GM18526 (cell line): ENCODE results near the gene AFAP1L1.

Source experiments
- POLR2A ChIP-seq: IDR thresholded peaks from 3 replicates; pipeline ENCODE4 v1.6.1; 2011; ENCODE audit not compliant: insufficient read length; ENCODE audit errors: extremely low read depth

AFAP1L1 gene

DNA sequence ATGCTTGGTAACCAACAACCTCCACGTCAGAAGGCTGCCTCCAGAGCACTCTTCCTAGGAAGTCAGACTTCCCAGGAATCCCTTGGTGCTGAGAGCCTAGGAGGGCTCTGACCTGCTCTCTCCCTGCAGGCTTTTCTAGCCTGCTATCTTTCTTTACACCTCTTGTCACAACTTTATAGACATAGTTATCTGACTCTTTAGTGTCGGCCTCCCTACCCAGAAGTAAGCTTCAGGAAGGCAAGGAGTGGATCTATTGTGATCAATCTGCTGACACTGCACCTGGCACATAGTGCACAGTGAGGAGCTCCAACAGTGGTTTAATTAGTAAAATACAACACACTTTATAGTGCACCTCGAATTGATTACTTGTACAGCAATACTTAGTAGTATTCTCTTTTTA is 2.3 kb downstream of the AFAP1L1 start:
- TF ChIP-seq POLR2A = no peak

DNA sequence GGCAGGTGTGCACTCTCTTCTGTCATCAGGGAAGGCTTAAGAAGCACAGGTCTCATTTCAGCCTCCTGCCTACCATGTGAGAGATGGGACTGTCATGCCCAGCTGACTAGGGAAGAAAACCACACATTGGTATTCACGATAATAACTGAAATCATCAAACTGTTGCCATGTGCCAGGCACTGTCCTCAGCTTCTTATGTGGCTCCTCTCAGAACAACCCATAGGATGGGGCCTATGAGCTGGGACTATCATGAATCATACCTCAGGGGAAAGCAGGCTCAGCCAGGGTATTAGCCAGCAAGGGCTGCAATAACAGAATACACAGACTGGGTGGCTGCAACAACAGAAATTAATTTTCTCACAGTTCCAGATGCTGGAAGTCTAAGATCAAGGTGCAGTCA is 3.3 kb downstream of the AFAP1L1 start:
- TF ChIP-seq POLR2A = no peak

DNA sequence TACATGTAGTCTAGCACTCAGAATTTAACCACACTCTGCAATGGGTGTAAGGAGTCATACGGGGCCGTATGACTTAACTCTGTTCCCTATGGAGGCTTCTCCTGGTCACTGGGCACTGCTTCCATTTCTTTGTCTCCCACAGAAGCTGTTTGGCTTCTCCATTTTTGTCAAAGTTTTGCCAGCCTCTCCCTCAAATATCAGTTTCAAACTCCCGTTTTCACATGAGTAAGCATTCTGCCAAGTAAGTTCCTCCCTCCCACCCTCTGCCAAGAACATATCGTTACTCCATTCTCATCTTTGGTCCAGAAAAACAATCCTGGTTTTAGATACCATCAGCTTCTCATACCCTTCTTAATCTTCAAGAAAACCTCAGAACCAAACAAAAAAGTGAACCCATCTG is 6.1 kb downstream of the AFAP1L1 start:
- no peak for TF ChIP-seq POLR2A

DNA sequence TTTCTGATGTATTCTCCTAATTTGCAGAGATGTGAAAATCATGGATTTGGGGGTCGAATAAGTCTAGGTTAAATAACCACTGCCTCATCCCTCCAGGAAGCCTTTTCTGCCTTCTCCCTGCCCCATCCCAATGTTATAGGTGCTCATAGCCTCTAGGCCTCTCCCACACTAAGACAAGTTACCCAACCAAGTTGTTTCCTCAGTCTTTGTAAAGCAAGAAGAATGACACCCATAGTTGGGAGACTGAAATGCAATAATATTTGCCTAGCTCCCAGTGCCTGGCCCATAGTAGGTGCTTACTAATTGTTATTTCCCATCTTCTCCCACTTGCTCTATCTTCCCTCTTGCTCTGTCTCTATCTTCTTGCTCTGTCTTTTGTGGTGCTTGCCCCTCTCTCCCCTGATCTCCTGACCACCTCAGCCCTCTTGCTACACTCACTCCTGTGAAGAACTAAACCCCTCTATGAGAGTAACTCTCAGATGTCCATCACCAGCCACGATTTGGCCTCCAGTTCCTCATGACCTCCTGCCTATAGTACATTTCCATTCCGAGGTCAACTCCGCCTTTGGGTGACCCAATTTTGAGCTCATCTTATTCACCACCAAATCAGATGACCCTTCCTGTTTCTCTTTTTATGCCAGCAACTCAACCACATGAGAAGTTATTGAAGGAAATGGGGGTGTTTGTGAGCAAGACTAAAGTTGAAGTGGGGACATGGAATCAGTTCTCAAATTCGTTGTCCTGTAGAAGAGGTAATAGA is 7.0 kb downstream of the AFAP1L1 start:
- no peak for TF ChIP-seq POLR2A

DNA sequence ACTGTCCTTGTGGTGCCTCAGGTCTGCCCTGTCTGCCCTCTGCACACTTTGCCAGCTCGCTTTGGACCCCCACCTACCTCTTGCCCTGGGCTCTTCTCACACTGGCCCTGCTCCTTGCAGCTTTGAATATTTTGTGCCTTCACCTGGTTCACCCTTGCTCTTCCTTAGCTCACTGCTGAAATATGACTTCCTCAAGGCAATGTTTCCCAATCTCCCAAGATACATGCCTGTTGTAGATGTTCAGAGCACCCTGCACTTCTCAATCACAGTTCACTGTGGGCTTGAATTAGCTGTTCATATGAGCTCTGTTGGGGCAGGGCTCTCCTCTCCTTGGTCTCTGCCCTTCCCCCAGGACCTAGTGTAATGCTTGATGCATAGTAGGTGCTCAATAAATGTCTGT is 8.0 kb downstream of the AFAP1L1 start:
- TF ChIP-seq POLR2A = no peak

DNA sequence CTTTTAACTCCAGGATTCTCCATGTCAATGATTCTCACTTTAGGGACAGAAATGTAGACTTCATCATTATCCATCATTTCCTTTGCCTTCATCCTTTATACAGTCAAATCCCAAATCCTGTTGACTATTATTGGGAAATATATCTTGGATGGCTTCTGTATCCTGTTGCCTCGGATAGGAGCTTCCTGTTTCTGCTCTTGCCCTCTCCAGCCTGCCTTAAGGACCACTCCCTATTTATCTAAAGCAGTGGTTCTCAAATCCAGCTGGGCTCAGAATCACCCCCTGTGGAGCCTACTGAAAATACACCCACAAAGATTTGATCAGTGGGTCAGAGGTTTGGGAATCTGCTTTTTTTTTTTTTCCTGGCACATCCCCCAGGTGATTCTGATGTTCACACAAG is 8.5 kb downstream of the AFAP1L1 start:
- TF ChIP-seq POLR2A = no peak

DNA sequence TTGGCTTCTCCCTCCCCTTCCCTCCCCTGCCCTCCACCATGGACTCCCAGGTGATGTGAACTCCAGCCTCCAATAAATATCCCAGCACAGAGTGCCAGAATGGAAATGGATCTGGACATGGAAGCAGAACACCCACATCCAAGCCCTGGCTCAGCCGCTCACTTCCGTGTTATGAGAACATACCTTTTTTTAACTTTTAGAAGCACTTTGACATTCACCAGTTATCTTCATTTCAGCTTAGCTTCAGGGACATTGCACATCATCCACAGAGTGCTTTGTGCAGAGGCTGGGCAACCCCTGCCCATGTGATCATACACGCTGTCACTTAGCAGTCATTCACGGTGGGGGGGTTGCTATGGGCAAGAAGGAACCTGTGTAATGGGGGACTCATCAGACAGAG is 9.1 kb downstream of the AFAP1L1 start:
- no peak for TF ChIP-seq POLR2A

DNA sequence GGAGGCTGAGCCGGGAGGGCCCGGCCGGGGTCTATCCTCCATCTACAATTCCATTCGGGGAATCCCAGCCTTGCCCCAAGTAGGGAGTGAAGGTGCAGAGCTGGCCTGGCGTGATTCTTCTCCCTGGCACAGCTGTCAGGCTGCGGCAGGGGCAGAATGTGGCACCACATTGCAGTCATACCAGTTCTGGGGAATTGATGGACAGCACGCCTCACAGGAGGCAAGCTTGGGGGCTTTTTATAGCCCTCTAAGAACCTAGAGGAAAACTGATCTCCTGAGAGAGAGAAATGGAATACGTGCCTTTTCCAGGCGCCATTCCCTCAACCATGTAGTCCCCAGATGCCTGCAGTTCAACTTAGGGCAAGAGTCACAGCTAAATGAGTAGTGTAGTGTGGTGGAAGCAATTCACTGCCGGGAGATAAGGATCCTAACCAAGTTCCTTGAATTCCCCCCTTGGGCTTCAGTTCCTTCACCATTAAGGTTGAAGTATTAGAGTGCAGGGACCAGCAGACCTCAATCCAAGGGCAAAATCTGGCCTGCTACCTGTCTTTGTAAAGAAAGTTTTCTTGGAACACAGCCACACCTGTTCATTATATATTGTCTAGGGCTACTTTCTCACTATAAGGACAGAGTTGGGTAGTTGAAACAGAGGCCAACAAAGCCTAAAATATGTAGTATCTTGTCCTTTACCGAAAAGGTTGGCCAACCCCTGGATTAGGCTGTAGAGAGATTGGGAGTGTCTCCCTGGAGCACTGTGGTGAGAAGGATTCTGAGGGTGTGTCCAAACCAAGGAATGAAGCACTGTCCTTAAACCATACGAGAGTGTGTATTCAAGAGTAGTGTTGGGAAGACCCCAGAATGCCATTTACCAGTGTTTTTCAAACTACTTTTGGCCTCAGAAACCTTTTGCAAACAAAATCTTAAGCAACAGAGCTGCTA is 10.6 kb downstream of the AFAP1L1 start:
- no peak for TF ChIP-seq POLR2A

DNA sequence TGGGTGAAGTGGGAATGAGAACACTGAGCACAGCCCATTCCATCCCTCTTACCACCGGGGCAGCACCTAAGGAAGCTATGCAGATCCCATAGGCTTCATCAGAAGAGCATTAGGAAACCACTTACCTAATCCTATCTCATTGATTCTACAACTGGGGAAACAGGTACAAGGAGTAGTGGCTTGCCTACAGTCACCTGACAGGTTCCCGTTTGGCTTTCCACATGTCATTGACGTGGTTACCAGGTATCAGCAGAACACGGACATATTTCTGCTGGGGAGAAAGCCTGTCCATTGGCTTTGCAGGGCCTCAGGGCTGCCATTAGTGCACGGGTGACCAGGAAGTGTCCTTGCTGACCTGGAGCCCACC is 11.3 kb downstream of the AFAP1L1 start:
- TF ChIP-seq POLR2A = no peak

DNA sequence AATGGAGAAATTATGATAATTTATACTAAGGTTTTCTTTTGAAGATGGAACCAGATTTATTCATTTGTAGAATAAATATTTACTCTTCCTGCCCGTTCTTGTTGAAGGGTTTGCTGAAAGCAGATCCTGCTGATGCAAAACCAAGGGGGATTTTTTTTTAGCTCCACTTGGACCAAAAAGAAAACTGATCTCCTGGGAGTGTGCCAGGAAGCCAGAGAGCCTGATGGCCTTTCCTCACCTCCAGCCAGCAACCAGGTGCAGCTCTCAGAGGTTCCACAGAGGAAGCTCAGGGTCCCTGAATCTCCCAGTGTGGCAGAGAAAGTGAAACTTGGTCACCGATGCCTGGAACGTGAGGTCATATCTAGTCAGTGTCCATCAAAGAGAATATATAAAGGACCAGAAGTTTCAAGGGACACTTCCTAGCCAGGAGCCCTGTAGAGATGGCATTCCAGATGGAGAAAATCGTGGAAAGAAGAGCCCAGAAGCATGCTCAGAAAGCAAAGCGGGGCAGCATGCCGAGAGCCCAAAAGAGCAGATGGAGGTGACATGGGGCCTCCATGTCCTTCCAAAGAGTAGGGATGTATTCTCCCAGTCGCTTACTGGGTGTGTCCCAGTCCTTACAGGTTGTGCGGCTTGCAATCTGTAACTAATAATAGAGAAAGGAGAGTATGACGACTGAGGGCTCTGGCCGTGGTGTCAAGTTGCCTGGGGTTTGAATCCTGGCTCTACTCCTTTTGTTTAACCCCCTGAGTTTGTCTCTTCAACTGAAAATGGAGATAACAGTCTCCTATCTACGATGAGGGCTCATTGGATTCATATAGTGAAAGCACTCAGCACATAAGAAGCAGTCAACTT is 12.2 kb downstream of the AFAP1L1 start:
- TF ChIP-seq POLR2A = no peak

DNA sequence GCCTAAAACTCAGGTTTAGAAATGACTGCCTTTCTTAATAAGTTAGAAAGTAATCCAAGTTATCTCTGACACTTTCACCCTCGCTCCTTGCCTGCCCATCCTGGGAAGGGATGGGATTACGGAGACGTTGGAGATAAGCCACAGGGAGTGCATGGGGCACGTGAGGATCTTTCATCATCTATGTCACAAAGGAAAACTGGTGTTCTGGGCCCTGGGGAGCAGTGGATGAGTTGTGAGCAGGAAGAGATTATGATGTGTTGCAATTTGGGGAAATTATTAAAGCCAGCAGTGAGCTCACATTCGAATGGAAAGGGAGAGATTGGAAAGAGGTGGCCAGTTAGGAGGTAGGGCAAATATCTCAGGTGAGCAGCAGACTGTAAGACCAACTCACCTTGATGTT is 12.8 kb downstream of the AFAP1L1 start:
- TF ChIP-seq POLR2A = no peak

DNA sequence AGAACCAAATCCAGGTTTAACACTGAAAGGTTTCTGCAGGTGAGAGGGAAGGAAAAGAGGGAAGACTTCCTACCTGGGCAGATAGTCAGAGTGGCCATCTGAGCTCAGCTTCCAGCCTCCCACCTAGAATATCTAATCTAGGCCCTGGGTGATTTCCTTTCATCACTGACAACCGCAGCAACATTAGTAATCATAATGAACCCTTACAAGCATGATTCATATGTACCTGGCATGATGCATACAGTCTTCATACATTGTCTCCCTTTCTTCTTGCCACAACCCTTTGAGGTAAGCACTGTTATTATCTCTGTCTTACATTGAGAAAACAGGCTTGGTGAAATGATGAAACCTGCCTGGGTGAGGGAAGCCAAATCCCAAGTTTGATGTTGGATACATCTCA is 13.5 kb downstream of the AFAP1L1 start:
- TF ChIP-seq POLR2A = no peak

DNA sequence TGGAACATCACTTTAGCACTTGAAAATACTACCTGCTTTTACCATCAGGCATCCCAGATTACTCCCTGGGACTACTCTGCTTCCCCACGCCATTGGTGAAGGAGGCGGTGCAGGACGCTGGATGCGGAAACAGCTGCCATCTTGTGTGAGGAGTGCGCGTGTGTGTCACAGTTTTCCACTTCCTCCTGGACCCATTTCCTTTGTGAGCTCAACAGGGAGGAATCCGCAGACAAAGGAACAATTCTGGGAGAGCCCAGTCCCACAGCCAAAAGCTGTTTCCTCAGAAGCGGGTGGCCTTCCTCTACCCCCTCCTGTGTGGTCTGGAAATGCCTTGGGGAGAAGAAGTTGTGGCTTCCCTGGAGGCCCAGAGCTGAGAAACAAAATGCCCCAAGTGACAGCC is 16.8 kb downstream of the AFAP1L1 start:
- TF ChIP-seq POLR2A = no peak

DNA sequence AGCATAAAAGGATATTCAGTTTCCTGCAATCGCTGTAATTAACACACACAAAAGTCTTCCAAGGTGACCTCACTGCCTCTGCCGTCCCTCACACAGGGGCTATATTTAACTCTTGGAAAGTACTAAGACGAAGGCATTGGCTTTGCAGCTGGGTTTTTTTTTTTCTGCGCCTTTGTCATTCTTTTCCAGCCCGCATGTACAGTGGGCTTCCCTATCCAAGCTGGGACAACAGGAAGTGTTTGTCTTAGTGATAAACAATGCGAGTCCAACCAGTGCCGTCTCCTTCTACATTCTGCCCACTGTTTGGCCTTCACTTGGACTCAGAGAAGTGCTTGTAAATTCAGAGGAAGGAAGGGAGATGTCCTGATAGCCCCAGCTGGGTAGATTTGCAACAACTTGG is 17.6 kb downstream of the AFAP1L1 start:
- no peak for TF ChIP-seq POLR2A
